Keratinocyte (primary cell): Measurements from ENCODE around the gene LRBA. TPM values are rescaled to one million over a fixed set of nuclear protein-coding genes. Genes with fewer than 3 reads are reported as not detected.

Source experiments
- DNase-seq: peaks from one replicate; pipeline ENCODE4 v3.0.0-alpha.2; 2011; ENCODE audit warnings: low read depth, missing footprints, low spot score
- FAIRE-seq: peaks from 2 replicates; lab custom pipeline; 2011; peaks lifted over from hg19 to GRCh38; lab: Jason Lieb, UNC
- H2AFZ ChIP-seq: 2 replicates; pipeline ENCODE4 v1.6.0; 2012; ENCODE audit warnings: low read length, control low read depth, inconsistent platforms; ENCODE audit not compliant: control insufficient read depth
- H3K27ac ChIP-seq: 2 replicates; pipeline ENCODE4 v1.5.1; 2011; ENCODE audit warnings: low read length; ENCODE audit not compliant: control insufficient read depth, insufficient read depth
- H3K27me3 ChIP-seq: 3 replicates; pipeline ENCODE4 v1.6.0; 2011; ENCODE audit warnings: low read length; ENCODE audit not compliant: control insufficient read depth, insufficient read depth; ENCODE audit errors: extremely low read depth
- H3K36me3 ChIP-seq, 2 experiments: 2 replicates in 1 of 2; 3 replicates in 1 of 2; pipeline ENCODE4 v1.5.1; 2011; ENCODE audit warnings: low read length in 2 of 2, mild to moderate bottlenecking in 1 of 2; ENCODE audit not compliant: control insufficient read depth in 2 of 2, insufficient read depth in 2 of 2; ENCODE audit errors: extremely low read depth in 1 of 2
- H3K4me1 ChIP-seq: 3 replicates; pipeline ENCODE4 v1.5.1; 2011; ENCODE audit warnings: low read length; ENCODE audit not compliant: control insufficient read depth, insufficient read depth; ENCODE audit errors: extremely low read depth
- H3K4me2 ChIP-seq: 3 replicates; pipeline ENCODE4 v1.6.0; 2011; ENCODE audit warnings: low read depth, low read length; ENCODE audit not compliant: control insufficient read depth, insufficient read depth; ENCODE audit errors: extremely low read depth
- H3K4me3 ChIP-seq, 3 experiments: fragments of 200-600 bp in 1 of 3; sonication (generic) in 1 of 3; 2 replicates in 2 of 3; 3 replicates in 1 of 3; pipeline ENCODE4 v1.5.1; 2011 to 2016; ENCODE audit warnings: low read length in 3 of 3, mild to moderate bottlenecking in 3 of 3, control low read depth in 2 of 3, inconsistent platforms in 1 of 3, low read depth in 1 of 3, mixed read lengths in 1 of 3, mixed run types in 1 of 3, moderate library complexity in 1 of 3; ENCODE audit not compliant: control insufficient read depth in 2 of 3, insufficient read depth in 2 of 3; ENCODE audit errors: extremely low read depth in 1 of 3
- H3K79me2 ChIP-seq: 2 replicates; pipeline ENCODE4 v1.6.0; 2012; ENCODE audit warnings: low read length; ENCODE audit not compliant: control insufficient read depth, insufficient read depth
- H3K9ac ChIP-seq: 3 replicates; pipeline ENCODE4 v1.6.0; 2011; ENCODE audit warnings: low read length; ENCODE audit not compliant: control insufficient read depth, insufficient read depth; ENCODE audit errors: extremely low read depth
- H3K9me1 ChIP-seq: 3 replicates; pipeline ENCODE4 v1.6.0; 2011; ENCODE audit warnings: low read length; ENCODE audit not compliant: control insufficient read depth, insufficient read depth; ENCODE audit errors: extremely low read depth
- H3K9me3 ChIP-seq: 2 replicates; pipeline ENCODE4 v1.5.1; 2012; ENCODE audit warnings: low read depth, low read length; ENCODE audit not compliant: control insufficient read depth
- H4K20me1 ChIP-seq: 3 replicates; pipeline ENCODE4 v1.6.0; 2011; ENCODE audit warnings: low read length; ENCODE audit not compliant: control insufficient read depth, insufficient read depth; ENCODE audit errors: extremely low read depth
- EZH2 ChIP-seq: IDR thresholded peaks from one replicate; pipeline ENCODE4 v1.6.1; 2012; ENCODE audit warnings: inconsistent platforms, mild to moderate bottlenecking, low read length, moderate library complexity
- dilution Hi-C: fragments of 300-500 bp; cut with MboI; formaldehyde crosslinking; loops from one replicate; pipeline ENCODE4 v1.7.0; 2020; ENCODE audit warnings: low sequenced_read_pairs; ENCODE audit not compliant: extremely low pct_ligation_motif_present
- polyA plus RNA-seq, 5 experiments: library from polyadenylated mRNA; depleted of rRNA in 3 of 5; stranded (reverse) in 3 of 5; stranded (forward) in 1 of 5; unstranded in 1 of 5; fragments of >200 nt; gene quantifications; 1 replicate in 1 of 5; 2 replicates in 3 of 5; 3 replicates in 1 of 5; pipeline versions ENCODE4 v1.2.1 to v1.2.3, GENCODE V29; 2011 to 2012; ENCODE audit warnings: missing spikeins in 2 of 5, low read depth in 1 of 5, low replicate concordance in 1 of 5
- TF ChIP-seq, protein P1 (sequence below), 3 experiments: IDR thresholded peaks in 1 of 3; conservative IDR thresholded peaks in 1 of 3; optimal IDR thresholded peaks in 1 of 3; 2 replicates in 2 of 3; 3 replicates in 1 of 3; pipeline versions ENCODE3 to v1.5.1; 2011; ENCODE audit warnings: low read length in 3 of 3, mild to moderate bottlenecking in 3 of 3, moderate library complexity in 2 of 3, control low read depth in 1 of 3, inconsistent platforms in 1 of 3; ENCODE audit not compliant: insufficient read depth in 2 of 3; ENCODE audit errors: extremely low read depth in 1 of 3

LRBA gene
- polyA plus RNA-seq, 1 donor (not counting 4 experiments of a cell fraction or from before 2014, with no cell fraction given), result 35.6 TPM

DNA sequence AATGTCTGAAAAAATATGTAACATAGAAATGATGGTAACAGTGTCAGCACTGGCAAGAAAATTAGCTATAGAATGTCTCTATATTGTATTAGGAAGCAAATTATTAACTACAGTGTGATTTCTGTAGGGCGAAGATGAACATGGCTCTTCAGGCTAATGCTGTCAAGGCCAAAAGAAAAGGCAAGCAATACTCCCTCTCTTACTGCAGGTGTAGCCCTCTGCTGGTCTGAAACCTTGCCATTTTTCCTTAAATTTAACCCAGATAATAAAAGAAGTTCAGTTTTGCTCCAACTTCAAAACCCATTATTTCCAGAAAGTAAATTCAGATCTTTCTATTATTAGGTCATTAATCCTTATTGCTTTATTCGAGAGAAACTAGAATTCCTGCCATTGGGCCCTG, 215.9 kb downstream of the LRBA start:
- dilution Hi-C loops, result no loop called here
- H3K9me1 ChIP-seq, result no peaks in the 10 kb centered on the region

DNA sequence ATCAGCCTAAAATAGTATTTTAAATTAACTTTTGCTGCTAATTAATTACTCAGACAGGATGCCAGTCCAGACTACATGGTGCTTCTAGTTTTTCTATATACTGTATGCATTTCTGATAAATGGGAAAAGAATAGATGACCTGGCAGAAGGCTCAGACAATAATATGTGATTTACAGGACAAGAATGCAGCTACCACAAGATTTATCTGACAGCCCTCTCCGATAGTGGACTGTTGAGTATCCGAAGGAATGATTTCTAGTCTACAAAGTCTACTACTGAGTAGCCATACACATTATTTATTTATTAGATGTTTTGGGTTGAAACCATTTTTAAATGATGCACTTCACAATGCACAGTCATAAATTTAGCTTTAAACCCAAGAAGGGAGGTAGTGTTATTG, 220.4 kb downstream of the LRBA start:
- DNase-seq (no peak), FAIRE-seq (no peak)
- TF ChIP-seq, protein P1, sequence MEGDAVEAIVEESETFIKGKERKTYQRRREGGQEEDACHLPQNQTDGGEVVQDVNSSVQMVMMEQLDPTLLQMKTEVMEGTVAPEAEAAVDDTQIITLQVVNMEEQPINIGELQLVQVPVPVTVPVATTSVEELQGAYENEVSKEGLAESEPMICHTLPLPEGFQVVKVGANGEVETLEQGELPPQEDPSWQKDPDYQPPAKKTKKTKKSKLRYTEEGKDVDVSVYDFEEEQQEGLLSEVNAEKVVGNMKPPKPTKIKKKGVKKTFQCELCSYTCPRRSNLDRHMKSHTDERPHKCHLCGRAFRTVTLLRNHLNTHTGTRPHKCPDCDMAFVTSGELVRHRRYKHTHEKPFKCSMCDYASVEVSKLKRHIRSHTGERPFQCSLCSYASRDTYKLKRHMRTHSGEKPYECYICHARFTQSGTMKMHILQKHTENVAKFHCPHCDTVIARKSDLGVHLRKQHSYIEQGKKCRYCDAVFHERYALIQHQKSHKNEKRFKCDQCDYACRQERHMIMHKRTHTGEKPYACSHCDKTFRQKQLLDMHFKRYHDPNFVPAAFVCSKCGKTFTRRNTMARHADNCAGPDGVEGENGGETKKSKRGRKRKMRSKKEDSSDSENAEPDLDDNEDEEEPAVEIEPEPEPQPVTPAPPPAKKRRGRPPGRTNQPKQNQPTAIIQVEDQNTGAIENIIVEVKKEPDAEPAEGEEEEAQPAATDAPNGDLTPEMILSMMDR (optimal IDR thresholded peaks at IDR 0.05 in 1 of 3, IDR thresholded peaks at IDR 0.05 in 1 of 3, conservative IDR thresholded peaks at IDR 0.05 in 1 of 3; ENCODE audit: extremely low read depth in 1 of 3, insufficient read depth in 2 of 3, low read length in 3 of 3), result no peak
- TF ChIP-seq EZH2, result no peak
- H3K9me1 ChIP-seq, result no peaks in the 10 kb centered on the region
- no peaks in the 10 kb centered on the region for H3K9me3 ChIP-seq
- no peaks in the 10 kb centered on the region for H3K36me3 ChIP-seq
- dilution Hi-C loops, result no loop called here
- H3K79me2 ChIP-seq, result no peaks in the 10 kb centered on the region
- H3K9ac ChIP-seq, result no peak overlapping the region
- no peaks in the 10 kb centered on the region for H4K20me1 ChIP-seq
- H3K4me3 ChIP-seq, result no peak overlapping the region
- no peak overlapping the region for H2AFZ ChIP-seq
- H3K4me2 ChIP-seq, result no peak overlapping the region
- H3K27ac ChIP-seq, result no peak overlapping the region
- no peaks in the 10 kb centered on the region for H3K4me1 ChIP-seq
- H3K27me3 ChIP-seq, result no peaks in the 10 kb centered on the region

More for the DNA sequence above, 215.9 kb downstream of the LRBA start:
- no peak overlapping the region for H2AFZ ChIP-seq
- no peaks in the 10 kb centered on the region for H3K9me3 ChIP-seq
- no peaks in the 10 kb centered on the region for H3K4me1 ChIP-seq
- FAIRE-seq (peak; percentile 44), DNase-seq (no peak)
- H3K27ac ChIP-seq, result no peak overlapping the region
- H3K4me3 ChIP-seq, result no peak overlapping the region
- no peak overlapping the region for H3K4me2 ChIP-seq
- H3K36me3 ChIP-seq, result no peaks in the 10 kb centered on the region
- H3K79me2 ChIP-seq, result no peaks in the 10 kb centered on the region
- TF ChIP-seq, protein P1 (optimal IDR thresholded peaks at IDR 0.05 in 1 of 3, IDR thresholded peaks at IDR 0.05 in 1 of 3, conservative IDR thresholded peaks at IDR 0.05 in 1 of 3; ENCODE audit: extremely low read depth in 1 of 3, insufficient read depth in 2 of 3, low read length in 3 of 3), result peak in 2 of 3 experiments; percentile 6 to 23
- no peak for TF ChIP-seq EZH2
- no peaks in the 10 kb centered on the region for H3K27me3 ChIP-seq
- H3K9ac ChIP-seq, result no peak overlapping the region
- H4K20me1 ChIP-seq, result no peaks in the 10 kb centered on the region
